AG04450 (cell line): Measurements from ENCODE around the gene NXPH4. TPM values are rescaled to one million over a fixed set of nuclear protein-coding genes. Genes with fewer than 3 reads are reported as not detected.

ENCODE experiments used
- CTCF ChIA-PET: fragments of 300-600, 350-600 bp; formaldehyde crosslinking; extraction: SDS; loops from one replicate; lab custom pipeline; 2022; ENCODE audit warnings: antibody characterized with exemption, inconsistent platforms; lab: Charles Lee
- POLR2A ChIA-PET: fragments of 350-600 bp; formaldehyde crosslinking; extraction: SDS; loops from one replicate; lab custom pipeline; 2021; ENCODE audit warnings: antibody characterized with exemption, inconsistent platforms; lab: Yijun Ruan, JAX
- DNase-seq: peaks from one replicate; pipeline ENCODE4 v3.0.0-alpha.2; 2011; ENCODE audit warnings: low read depth, low spot score
- H3K27ac ChIP-seq: one replicate; pipeline ENCODE4 v1.5.1; 2012; ENCODE audit warnings: low read depth, low read length, control low read depth
- H3K27me3 ChIP-seq: one replicate; pipeline ENCODE4 v1.6.0; 2012; ENCODE audit warnings: low read length; ENCODE audit not compliant: control insufficient read depth, insufficient read depth
- H3K4me3 ChIP-seq: 2 replicates; pipeline ENCODE4 v1.5.1; 2011; ENCODE audit warnings: mild to moderate bottlenecking, low read depth, low read length, control low read depth
- H3K9me3 ChIP-seq: 2 replicates; pipeline ENCODE4 v1.5.1; 2012; ENCODE audit warnings: low read length; ENCODE audit not compliant: control insufficient read depth, insufficient read depth
- CTCF ChIP-seq: IDR thresholded peaks from 2 replicates; pipeline ENCODE4 v1.5.1; 2011; ENCODE audit warnings: low read depth, low read length, control low read depth, inconsistent platforms
- polyA plus RNA-seq: library from polyadenylated mRNA; depleted of rRNA; stranded (reverse); fragments of >200 nt; gene quantifications from 2 replicates; pipeline ENCODE4 v1.2.3, GENCODE V29; 2011

NXPH4 gene
- polyA plus RNA-seq, 1 experiment, result 0.79 TPM

- ChIA-PET CTCF (no interaction called here), POLR2A (no interaction called here)
- no peak for DNase-seq
- no peak overlapping the region for H3K4me3 ChIP-seq
- no peak for TF ChIP-seq CTCF
- H3K9me3 ChIP-seq, result no peaks in the 10 kb centered on the region; the same call in 1 of the 2 replicates
- H3K27ac ChIP-seq, result no peak overlapping the region
- no peaks in the 10 kb centered on the region for H3K27me3 ChIP-seq
Measured at GRCh38 chr12:57195186-57195585, 21.4 kb upstream of the NXPH4 start.

GRCh38 chr12:57195611-57196371 is 20.8 kb upstream of the NXPH4 start:
- ChIA-PET CTCF (no interaction called here), POLR2A (no interaction called here)
- H3K27me3 ChIP-seq, result no peaks in the 10 kb centered on the region
- no peak overlapping the region for H3K27ac ChIP-seq
- H3K4me3 ChIP-seq, result no peak overlapping the region
- DNase-seq, result no peak
- TF ChIP-seq CTCF, result no peak
- no peaks in the 10 kb centered on the region; the same call in 1 of the 2 replicates for H3K9me3 ChIP-seq

- ChIA-PET POLR2A (no interaction called here), CTCF (no interaction called here)
- no peak for TF ChIP-seq CTCF
Measured at GRCh38 chr12:57196439-57196838, 20.2 kb upstream of the NXPH4 start.

GRCh38 chr12:57196956-57197355 is 19.6 kb upstream of the NXPH4 start:
- no peak for DNase-seq
- POLR2A ChIA-PET, result interaction anchor here (1.1 kb wide), 1 partner anchor 17 kb away, joined by 3 read pairs; no protein-coding TSS in a partner anchor
- CTCF ChIA-PET, result no interaction called here

More at GRCh38 chr12:57196439-57196838, 20.2 kb upstream of the NXPH4 start:
- no peak overlapping the region for H3K4me3 ChIP-seq
- H3K9me3 ChIP-seq, result no peaks in the 10 kb centered on the region; the same call in 1 of the 2 replicates
- DNase-seq, result no peak
- H3K27ac ChIP-seq, result no peak overlapping the region
- H3K27me3 ChIP-seq, result no peaks in the 10 kb centered on the region

More at GRCh38 chr12:57196956-57197355, 19.6 kb upstream of the NXPH4 start:
- H3K4me3 ChIP-seq, result no peak overlapping the region
- TF ChIP-seq CTCF, result no peak
- no peaks in the 10 kb centered on the region; the same call in 1 of the 2 replicates for H3K9me3 ChIP-seq
- no peaks in the 10 kb centered on the region for H3K27me3 ChIP-seq
- no peak overlapping the region for H3K27ac ChIP-seq
